ENCODE data around the gene GDF7. TPM values are rescaled to one million over a fixed set of nuclear protein-coding genes. Genes with fewer than 3 reads are reported as not detected.

Gene GDF7
- total and polyA plus RNA-seq, 2 donors from 2014 or later = 1.8 to 12.5 TPM

- intact Hi-C loops (cut with DNase I) = loop anchor here (5.0 kb wide), 1 partner anchor 194 kb away; no protein-coding TSS in a partner anchor
- Histone ChIP-seq H3K36me3 (ENCODE audit: control insufficient read depth in 2 of 3, insufficient read depth in 3 of 3, low read length in 3 of 3) (peaks cover 0 to 21% (median 2%) of the 10 kb centered on the region in 3 donors), H3K4me1 (ENCODE audit: control insufficient read depth in 2 of 3, insufficient read depth in 2 of 3, low read depth in 1 of 3, low read length in 3 of 3) (peaks cover 0 to 19% (median 13%) of the 10 kb centered on the region in 3 donors), H3K9me3 (ENCODE audit: control insufficient read depth in 2 of 3, insufficient read depth in 1 of 3, low read length in 3 of 3) (no peaks in the 10 kb centered on the region), H3K4me3 (ENCODE audit: low read length in 3 of 3) (no peak overlapping the region), H3K9ac (ENCODE audit: low read length in 3 of 3) (peak overlapping the region in 1 of 3 donors; percentile 9), H3K27me3 (ENCODE audit: control insufficient read depth, insufficient read depth, low read length) (no peaks in the 10 kb centered on the region), H3K27ac (ENCODE audit: low read depth in 2 of 2, low read length in 2 of 2) (peak overlapping the region in 1 of 2 donors; percentile 36)
- FAIRE-seq (no peak), DNase-seq (peak; percentile 92 to 94 (median 93))
- peak; percentile 97 for TF ChIP-seq CTCF (IDR thresholded peaks at IDR 0.05; ENCODE audit: borderline replicate concordance, extremely low read depth, insufficient read depth)
These were observed 31.0 kb upstream of the GDF7 start for GRCh38 chr2:20635675-20636584.

GRCh38 chr2:20637147-20637546 lies 29.8 kb upstream of the GDF7 start:
- Histone ChIP-seq H3K9ac (ENCODE audit: low read length in 3 of 3) (no peak overlapping the region), H3K9me3 (ENCODE audit: control insufficient read depth in 2 of 3, insufficient read depth in 1 of 3, low read length in 3 of 3) (no peaks in the 10 kb centered on the region), H3K4me1 (ENCODE audit: control insufficient read depth in 2 of 3, insufficient read depth in 2 of 3, low read depth in 1 of 3, low read length in 3 of 3) (peaks cover 0 to 19% (median 18%) of the 10 kb centered on the region in 3 donors), H3K27me3 (ENCODE audit: control insufficient read depth, insufficient read depth, low read length) (no peaks in the 10 kb centered on the region), H3K4me3 (ENCODE audit: low read length in 3 of 3) (no peak overlapping the region), H3K27ac (ENCODE audit: low read depth in 2 of 2, low read length in 2 of 2) (no peak overlapping the region), H3K36me3 (ENCODE audit: control insufficient read depth in 2 of 3, insufficient read depth in 3 of 3, low read length in 3 of 3) (peaks cover 0 to 21% (median 6%) of the 10 kb centered on the region in 3 donors)
- intact Hi-C loops (cut with DNase I) = loop anchor here (5.0 kb wide), 1 partner anchor 195 kb away; no protein-coding TSS in a partner anchor
- no peak for TF ChIP-seq CTCF (IDR thresholded peaks at IDR 0.05; ENCODE audit: borderline replicate concordance, extremely low read depth, insufficient read depth)
- no peak for FAIRE-seq
- peak in 1 of 5 donors; percentile 73 for DNase-seq

- H3K9me3 ChIP-seq (ENCODE audit: control insufficient read depth in 2 of 3, insufficient read depth in 1 of 3, low read length in 3 of 3) = no peaks in the 10 kb centered on the region
- H3K4me3 ChIP-seq (ENCODE audit: low read length in 3 of 3) = no peak overlapping the region
- H3K36me3 ChIP-seq (ENCODE audit: control insufficient read depth in 2 of 3, insufficient read depth in 3 of 3, low read length in 3 of 3) = peaks cover 0 to 21% (median 6%) of the 10 kb centered on the region in 3 donors
- no peak for TF ChIP-seq CTCF (IDR thresholded peaks at IDR 0.05; ENCODE audit: borderline replicate concordance, extremely low read depth, insufficient read depth)
- FAIRE-seq (no peak), DNase-seq (peak in 1 of 5 donors; percentile 61)
- intact Hi-C loops (cut with DNase I) = loop anchor here (5.0 kb wide), 1 partner anchor 196 kb away; no protein-coding TSS in a partner anchor
- no peak overlapping the region for H3K27ac ChIP-seq (ENCODE audit: low read depth in 2 of 2, low read length in 2 of 2)
- H3K4me1 ChIP-seq (ENCODE audit: control insufficient read depth in 2 of 3, insufficient read depth in 2 of 3, low read depth in 1 of 3, low read length in 3 of 3) = peaks cover 0 to 22% (median 19%) of the 10 kb centered on the region in 3 donors
- H3K27me3 ChIP-seq (ENCODE audit: control insufficient read depth, insufficient read depth, low read length) = no peaks in the 10 kb centered on the region
- H3K9ac ChIP-seq (ENCODE audit: low read length in 3 of 3) = no peak overlapping the region
These were observed 28.9 kb upstream of the GDF7 start for GRCh38 chr2:20638014-20638413.

Data from kidney (tissue), 14 donors.